ENCODE results near the gene ADGRL2.

The ADGRL2 gene

GRCh38 chr1:81808760-81809159 is 8.0 kb downstream of the ADGRL2 start:
- H3K27ac ChIP-seq, result no peak overlapping the region
- peak; percentile 40 for TF ChIP-seq CTCF (conservative IDR thresholded peaks at IDR 0.05)
- no peak for TF ChIP-seq ZFX (IDR thresholded peaks at IDR 0.05)

GRCh38 chr1:81809808-81810207 is 9.1 kb downstream of the ADGRL2 start:
- TF ChIP-seq CTCF (conservative IDR thresholded peaks at IDR 0.05) (no peak), ZFX (IDR thresholded peaks at IDR 0.05) (no peak)
- no peak overlapping the region for H3K27ac ChIP-seq

GRCh38 chr1:81811757-81812371 is 11.1 kb downstream of the ADGRL2 start:
- no peak overlapping the region for H3K27ac ChIP-seq
- TF ChIP-seq ZFX (IDR thresholded peaks at IDR 0.05) (no peak), CTCF (conservative IDR thresholded peaks at IDR 0.05) (peak; percentile 69)

GRCh38 chr1:81812712-81813111 is 12.0 kb downstream of the ADGRL2 start:
- no peak overlapping the region for H3K27ac ChIP-seq
- no peak for TF ChIP-seq CTCF (conservative IDR thresholded peaks at IDR 0.05)
- TF ChIP-seq ZFX (IDR thresholded peaks at IDR 0.05), result no peak

- TF ChIP-seq CTCF (conservative IDR thresholded peaks at IDR 0.05) (no peak), ZFX (IDR thresholded peaks at IDR 0.05) (no peak)
- H3K27ac ChIP-seq, result no peak overlapping the region
Measured at GRCh38 chr1:81813691-81814090, 13.0 kb downstream of the ADGRL2 start.

- H3K27ac ChIP-seq, result no peak overlapping the region
- TF ChIP-seq CTCF (conservative IDR thresholded peaks at IDR 0.05) (no peak), ZFX (IDR thresholded peaks at IDR 0.05) (no peak)
Measured at GRCh38 chr1:81819613-81820012, 18.9 kb downstream of the ADGRL2 start.

GRCh38 chr1:81820765-81821164 is 20.0 kb downstream of the ADGRL2 start:
- no peak for TF ChIP-seq ZFX (IDR thresholded peaks at IDR 0.05)
- TF ChIP-seq CTCF (conservative IDR thresholded peaks at IDR 0.05), result no peak
- no peak overlapping the region for H3K27ac ChIP-seq

Data from C4-2B (cell line).